Measurements from ENCODE around the gene MYCL. TPM values are rescaled to one million over a fixed set of nuclear protein-coding genes. Genes with fewer than 3 reads are reported as not detected.

MYCL gene
- total and polyA plus RNA-seq, 8 donors = 2.7 to 12.9 (median 10.9) TPM

DNA sequence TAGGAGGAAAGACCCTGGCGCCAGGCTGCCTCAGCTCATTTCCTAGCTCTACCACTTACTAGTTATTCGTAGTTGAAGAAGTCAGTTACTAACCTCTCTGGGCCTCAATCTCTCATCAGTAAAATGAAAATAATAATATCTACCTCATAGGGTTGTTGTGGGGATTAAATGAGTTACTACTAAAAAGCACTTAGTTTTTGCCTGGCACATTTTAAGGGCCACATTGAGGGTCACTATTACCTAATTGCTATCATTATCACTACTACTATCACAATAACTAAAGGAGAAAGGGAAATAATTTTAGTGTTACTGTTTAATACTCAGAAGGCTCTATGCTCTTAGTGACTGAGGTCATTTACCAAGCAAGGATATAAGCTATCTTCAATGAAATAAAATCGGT, 43.4 kb downstream of the MYCL start:
- TF ChIP-seq CTCF (IDR thresholded peaks at IDR 0.05) = no peak
- DNase-seq (no peak), ATAC-seq (no peak)
- Histone ChIP-seq H3K36me3 (peaks cover 0 to 31% of the 10 kb centered on the region in 2 donors), H3K4me1 (no peaks in the 10 kb centered on the region), H3K4me3 (no peak overlapping the region), H3K27me3 (no peaks in the 10 kb centered on the region), H3K9me3 (no peaks in the 10 kb centered on the region), H3K27ac (no peak overlapping the region)
- intact Hi-C loops (cut with DNase I) = no loop called here

- Histone ChIP-seq H3K4me1 (peaks cover 0 to 6% of the 10 kb centered on the region in 2 donors), H3K36me3 (peaks cover 0 to 31% of the 10 kb centered on the region in 2 donors), H3K27me3 (no peaks in the 10 kb centered on the region), H3K9me3 (no peaks in the 10 kb centered on the region), H3K27ac (no peak overlapping the region), H3K4me3 (no peak overlapping the region)
- ATAC-seq (no peak), DNase-seq (no peak)
- intact Hi-C loops (cut with DNase I) = no loop called here
- TF ChIP-seq CTCF (IDR thresholded peaks at IDR 0.05) = no peak
Measured at GRCh38 chr1:39857126-39857878, 44.4 kb downstream of the MYCL start.

- ATAC-seq (no peak), DNase-seq (no peak)
- Histone ChIP-seq H3K27ac (no peak overlapping the region), H3K4me3 (no peak overlapping the region), H3K36me3 (peaks cover 0 to 35% of the 10 kb centered on the region in 2 donors), H3K9me3 (no peaks in the 10 kb centered on the region), H3K27me3 (no peaks in the 10 kb centered on the region), H3K4me1 (peaks cover 0 to 10% of the 10 kb centered on the region in 2 donors)
- TF ChIP-seq CTCF (IDR thresholded peaks at IDR 0.05) = no peak
- intact Hi-C loops (cut with DNase I) = no loop called here
Measured at GRCh38 chr1:39854738-39855137, 47.0 kb downstream of the MYCL start.

- Histone ChIP-seq H3K27me3 (no peaks in the 10 kb centered on the region), H3K36me3 (peaks cover 0 to 39% of the 10 kb centered on the region in 2 donors), H3K4me1 (peaks cover 0 to 10% of the 10 kb centered on the region in 2 donors), H3K9me3 (no peaks in the 10 kb centered on the region), H3K4me3 (no peak overlapping the region), H3K27ac (no peak overlapping the region)
- DNase-seq = no peak
- TF ChIP-seq CTCF (IDR thresholded peaks at IDR 0.05) = no peak
- intact Hi-C loops (cut with DNase I) = no loop called here
- ATAC-seq = no peak
Measured at GRCh38 chr1:39854314-39854713, 47.4 kb downstream of the MYCL start.

DNA sequence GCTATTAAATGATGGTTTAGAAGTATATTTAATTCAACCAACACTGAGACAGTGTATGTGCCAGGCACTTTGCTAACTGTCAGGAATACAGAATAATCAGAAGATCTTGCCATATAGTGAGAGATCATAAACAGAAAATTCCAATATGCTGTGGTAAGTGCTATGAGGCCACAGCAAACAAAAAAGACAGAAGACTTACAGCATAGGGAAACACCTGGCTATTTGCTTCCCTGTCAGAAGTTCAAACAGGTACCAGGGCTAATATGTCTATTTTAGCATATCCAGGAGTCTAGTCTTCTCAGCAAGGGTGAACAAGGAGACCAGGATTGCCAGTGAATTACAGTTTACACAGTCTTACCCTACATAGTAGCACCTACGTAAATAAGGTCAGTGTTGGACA, 48.8 kb downstream of the MYCL start:
- peaks cover 0 to 10% of the 10 kb centered on the region in 2 donors for H3K4me1 ChIP-seq
- DNase-seq = no peak
- intact Hi-C loops (cut with DNase I) = no loop called here
- H3K9me3 ChIP-seq = no peaks in the 10 kb centered on the region
- ATAC-seq = peak; percentile 16
- H3K27ac ChIP-seq = no peak overlapping the region
- H3K4me3 ChIP-seq = no peak overlapping the region
- H3K36me3 ChIP-seq = peaks cover 0 to 43% of the 10 kb centered on the region in 2 donors
- TF ChIP-seq CTCF (IDR thresholded peaks at IDR 0.05) = no peak
- no peaks in the 10 kb centered on the region for H3K27me3 ChIP-seq
